Omental fat pad (tissue), 4 donors: ENCODE measurements around the gene RALGAPB. TPM values are rescaled to one million over a fixed set of nuclear protein-coding genes. Genes with fewer than 3 reads are reported as not detected.
A peak's percentile ranks its signal among the peaks of the same experiment; 100 is the strongest.

Experiments used
- ATAC-seq: fragments of 150-250 bp; one replicate; pipeline ENCODE4 v1.9.1; 2016; ENCODE audit warnings: mild to moderate bottlenecking, moderate library complexity; ENCODE audit not compliant: low FRiP score
- DNase-seq: peaks from one replicate; pipeline ENCODE4 v3.0.0-alpha.2; 2019; ENCODE audit warnings: low spot score
- small RNA-seq: library from RNA; depleted of rRNA; stranded (forward); fragments of <200 nt; gene quantifications from one replicate; pipeline ENCODE3, GENCODE V24; 2016
- total RNA-seq, 4 donors: library from RNA; depleted of rRNA; stranded (reverse); fragments of >200 nt; gene quantifications; one replicate each; pipeline ENCODE4 v1.1.0, GENCODE V29; 2016
- TF ChIP-seq, protein P1 (sequence below), 3 donors: fragments of 450-650 bp; IDR thresholded peaks; one replicate each; pipeline ENCODE4 v1.5.1; 2016 to 2017; ENCODE audit warnings: antibody characterized with exemption in 3 of 3, mild to moderate bottlenecking in 3 of 3, moderate library complexity in 2 of 3

RALGAPB gene
- total RNA-seq, 4 donors from 2014 or later: 27.1 to 39.9 (median 32.3) TPM

GRCh38 chr20:38620441-38620840 lies 147.8 kb downstream of the RALGAPB start:
- DNase-seq: no peak
- TF ChIP-seq, protein P1, sequence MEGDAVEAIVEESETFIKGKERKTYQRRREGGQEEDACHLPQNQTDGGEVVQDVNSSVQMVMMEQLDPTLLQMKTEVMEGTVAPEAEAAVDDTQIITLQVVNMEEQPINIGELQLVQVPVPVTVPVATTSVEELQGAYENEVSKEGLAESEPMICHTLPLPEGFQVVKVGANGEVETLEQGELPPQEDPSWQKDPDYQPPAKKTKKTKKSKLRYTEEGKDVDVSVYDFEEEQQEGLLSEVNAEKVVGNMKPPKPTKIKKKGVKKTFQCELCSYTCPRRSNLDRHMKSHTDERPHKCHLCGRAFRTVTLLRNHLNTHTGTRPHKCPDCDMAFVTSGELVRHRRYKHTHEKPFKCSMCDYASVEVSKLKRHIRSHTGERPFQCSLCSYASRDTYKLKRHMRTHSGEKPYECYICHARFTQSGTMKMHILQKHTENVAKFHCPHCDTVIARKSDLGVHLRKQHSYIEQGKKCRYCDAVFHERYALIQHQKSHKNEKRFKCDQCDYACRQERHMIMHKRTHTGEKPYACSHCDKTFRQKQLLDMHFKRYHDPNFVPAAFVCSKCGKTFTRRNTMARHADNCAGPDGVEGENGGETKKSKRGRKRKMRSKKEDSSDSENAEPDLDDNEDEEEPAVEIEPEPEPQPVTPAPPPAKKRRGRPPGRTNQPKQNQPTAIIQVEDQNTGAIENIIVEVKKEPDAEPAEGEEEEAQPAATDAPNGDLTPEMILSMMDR (IDR thresholded peaks at IDR 0.05): no peak
- ATAC-seq: no peak

GRCh38 chr20:38623061-38623460 lies 150.4 kb downstream of the RALGAPB start:
- TF ChIP-seq, protein P1 (IDR thresholded peaks at IDR 0.05): no peak
- DNase-seq (no peak), ATAC-seq (no peak)

- TF ChIP-seq, protein P1 (IDR thresholded peaks at IDR 0.05): no peak
Measured at GRCh38 chr20:38624084-38624483, 151.4 kb downstream of the RALGAPB start.

GRCh38 chr20:38625896-38626295 lies 153.3 kb downstream of the RALGAPB start:
- no peak for DNase-seq

More at GRCh38 chr20:38624084-38624483, 151.4 kb downstream of the RALGAPB start:
- no peak for DNase-seq
- ATAC-seq: no peak

DNA sequence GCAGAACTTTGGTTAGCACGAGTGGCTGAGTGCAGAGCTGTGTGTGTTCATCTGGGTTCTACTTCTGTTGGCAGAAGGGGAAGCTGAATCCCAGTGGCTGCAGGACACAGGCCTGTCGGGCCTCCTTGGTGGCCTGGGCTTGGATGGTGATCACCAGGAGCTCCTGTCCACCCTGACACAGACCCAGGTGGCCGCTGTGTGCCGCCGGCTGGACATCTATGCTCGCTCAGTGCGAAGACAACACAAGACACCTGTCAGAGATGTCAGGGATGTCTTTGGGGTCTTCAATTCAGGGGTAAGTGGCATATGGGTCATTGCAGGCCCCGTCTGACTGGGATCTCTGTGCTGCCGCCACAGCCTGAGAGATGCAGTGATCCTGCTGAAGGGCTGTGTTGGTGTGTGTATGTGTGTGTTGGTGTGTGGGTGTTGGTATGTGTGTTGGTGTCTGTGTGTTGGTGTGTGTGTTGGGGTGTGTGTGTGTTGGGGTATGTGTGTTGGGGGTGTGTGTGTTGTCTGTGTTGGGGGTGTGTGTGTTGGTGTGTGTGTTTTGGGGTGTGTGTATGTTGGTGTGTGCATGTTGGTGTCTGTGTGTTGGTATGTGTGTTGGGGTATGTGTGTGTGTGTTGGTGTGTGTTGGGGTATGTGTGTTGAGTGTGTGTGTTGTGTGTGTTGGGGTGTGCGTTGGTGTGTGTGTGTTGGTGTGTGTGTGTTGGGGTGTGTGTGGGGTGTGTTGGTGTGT lies 154.4 kb downstream of the RALGAPB start:
- TF ChIP-seq, protein P1 (IDR thresholded peaks at IDR 0.05): no peak
- ATAC-seq: no peak
- no peak for DNase-seq

More at GRCh38 chr20:38625896-38626295, 153.3 kb downstream of the RALGAPB start:
- TF ChIP-seq, protein P1 (IDR thresholded peaks at IDR 0.05): no peak
- no peak for ATAC-seq

Small RNA genes within 50 kb of the gene (small RNA-seq; reads per million reads assigned to genes)
- gene MIR548O2: not detected
- gene RF00056: not detected
- 34.2 reads per million, percentile 94 among the genes with 10 or more reads in this experiment for gene SNORA60
- gene SNORA71A: 11.5 reads per million, percentile 89 among the genes with 10 or more reads in this experiment
- gene SNORA71B: 21.5 reads per million, percentile 93 among the genes with 10 or more reads in this experiment
- gene SNORA71C: 4.6 reads per million, percentile 75 among the genes with 10 or more reads in this experiment
- 313 reads per million, percentile 98 among the genes with 10 or more reads in this experiment for gene SNORA71D
- gene SNORA71E: not detected

Other genes with a start within 250 kb of the RALGAPB start
- 1 to 10 TPM in 3 of 4 donors, under 1 TPM in 1; 0.24 to 9.9 (median 1.6) TPM for gene KIAA1755, start 212.1 kb upstream of the RALGAPB start, total RNA-seq
- under 1 TPM in 2 of 4 donors, not detected in 2; 0.63 to 0.74 TPM for gene BPI, start 168.7 kb upstream of the RALGAPB start, total RNA-seq
- 10 to 100 TPM in 2 of 4 donors, 1 to 10 TPM in 1, under 1 TPM in 1; 0.95 to 59.9 (median 7.0) TPM for gene LBP, start 126.4 kb upstream of the RALGAPB start, total RNA-seq
- 10 to 100 TPM; 19.5 to 66.1 (median 33.4) TPM for gene SNHG17, start 37.5 kb upstream of the RALGAPB start, total RNA-seq
- not detected for gene ADIG, start 108.4 kb downstream of the RALGAPB start, total RNA-seq
- gene ARHGAP40, start 129.0 kb downstream of the RALGAPB start, total RNA-seq: not detected